Stimulated activated CD4-positive, alpha-beta T cell treated with anti-CD3 and anti-CD28 coated beads, Interleukin-4, amount 100 ng/mL, for 48 hours (primary cell): ENCODE data around the gene KLF9.

Source experiments
- DNase-seq, 2 donors: peaks; one replicate each; pipeline ENCODE4 v3.0.0-alpha.2; 2020; ENCODE audit warnings: low read depth in 2 of 2

The KLF9 gene

DNA sequence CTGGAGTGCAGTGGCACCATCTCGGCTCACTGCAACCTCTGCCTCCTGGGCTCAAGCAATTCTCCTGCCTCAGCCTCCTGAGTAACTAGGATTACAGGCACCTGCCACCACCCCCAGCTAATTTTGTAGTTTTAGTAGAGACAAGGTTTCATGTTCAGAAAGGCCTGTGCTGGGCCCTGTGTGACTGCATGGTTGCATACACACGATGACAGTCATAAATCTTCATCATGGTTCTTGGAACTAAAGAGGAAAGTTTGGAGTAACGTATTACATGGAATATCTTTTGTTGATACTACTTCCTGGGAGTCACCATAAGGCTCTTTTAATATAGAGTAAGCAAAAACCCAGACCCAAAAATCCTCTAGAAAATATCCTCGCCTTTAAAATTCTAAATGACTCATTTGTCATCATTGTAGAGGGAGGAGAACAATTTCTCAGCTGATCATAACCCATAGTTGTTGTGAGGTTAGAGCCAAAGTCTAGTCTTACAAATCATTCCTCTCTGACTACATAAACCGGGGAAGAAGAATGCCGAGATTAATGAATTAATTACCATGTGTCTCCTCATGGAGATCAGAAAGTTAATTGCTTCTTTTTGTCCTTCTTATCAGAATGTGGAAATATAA lies 47.0 kb downstream of the KLF9 start:
- no peak for DNase-seq

DNA sequence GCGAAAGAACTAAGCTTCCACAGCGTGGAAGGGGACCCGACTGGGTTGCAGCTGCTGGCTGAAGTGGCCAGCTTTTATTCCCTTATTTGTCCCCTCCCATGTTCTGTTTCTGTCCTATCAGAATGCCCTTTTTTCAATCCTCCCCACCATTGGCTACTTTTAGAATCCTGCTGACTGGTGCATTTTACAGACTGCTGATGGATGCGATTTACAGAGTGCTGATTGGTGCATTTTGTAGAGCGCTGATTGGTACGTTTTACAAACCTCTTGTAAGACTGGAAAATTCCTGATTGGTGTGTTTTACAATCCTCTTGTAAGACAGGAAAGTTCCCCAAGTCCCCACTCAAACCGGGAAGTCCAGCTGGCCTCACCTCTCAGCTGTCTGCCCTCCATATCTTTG lies 50.7 kb downstream of the KLF9 start:
- no peak for DNase-seq

DNA sequence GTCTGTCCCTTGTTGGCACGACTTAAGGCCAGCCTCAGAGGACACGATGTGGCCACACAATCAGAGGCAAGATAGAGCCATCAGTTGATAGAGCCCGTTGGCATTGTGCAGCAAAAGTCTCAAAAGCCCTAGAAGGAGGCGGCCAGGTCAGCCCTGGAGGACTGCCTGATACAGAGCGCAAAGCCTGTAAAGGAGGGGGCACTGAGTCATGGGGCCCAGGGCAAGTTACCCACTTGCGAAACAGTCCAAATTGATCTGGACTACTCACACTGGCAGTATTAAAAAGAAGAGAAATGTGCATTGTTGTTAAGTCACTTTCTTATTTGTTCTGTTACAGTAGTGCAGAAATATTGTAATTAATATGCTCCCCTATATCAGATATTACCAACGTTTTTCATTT lies 51.5 kb downstream of the KLF9 start:
- DNase-seq = no peak

DNA sequence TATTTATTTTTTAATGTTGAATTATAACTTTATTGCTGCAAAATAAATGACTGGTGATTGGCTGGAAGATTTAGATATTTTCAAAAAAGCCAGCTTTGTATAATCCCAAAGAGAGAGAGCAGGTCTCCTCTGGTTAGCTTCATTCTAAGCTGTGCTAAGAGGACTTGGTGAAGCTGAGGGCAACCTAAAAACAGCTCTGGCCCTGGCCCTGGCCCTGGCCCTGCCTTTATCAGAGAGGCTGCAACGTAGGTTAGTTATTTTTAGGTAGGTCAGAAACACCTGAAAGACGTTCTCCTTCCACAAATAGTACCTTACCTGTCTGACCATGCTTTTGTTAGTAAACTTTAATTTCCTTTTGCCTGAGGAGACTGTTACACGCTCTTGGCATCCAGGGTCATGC lies 58.7 kb downstream of the KLF9 start:
- DNase-seq = no peak

DNA sequence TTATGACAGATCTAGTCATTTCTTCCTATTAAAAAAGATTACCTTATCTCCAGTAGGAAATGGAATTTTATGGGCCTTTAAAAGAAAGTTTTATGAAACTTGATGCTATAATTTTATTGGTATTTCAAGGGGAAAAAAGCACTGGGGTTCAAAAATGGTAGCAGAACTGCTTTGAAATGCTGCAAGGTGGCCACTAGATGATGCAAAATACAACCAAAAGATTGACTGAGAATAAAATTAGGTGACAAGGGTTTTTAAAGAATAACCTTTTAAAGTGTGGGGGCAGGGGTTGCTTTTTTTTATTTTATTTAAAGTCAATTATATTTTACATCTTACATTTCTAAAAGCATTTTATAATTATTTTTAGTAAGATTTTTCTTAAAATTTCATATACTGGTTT lies 61.7 kb downstream of the KLF9 start:
- no peak for DNase-seq

DNA sequence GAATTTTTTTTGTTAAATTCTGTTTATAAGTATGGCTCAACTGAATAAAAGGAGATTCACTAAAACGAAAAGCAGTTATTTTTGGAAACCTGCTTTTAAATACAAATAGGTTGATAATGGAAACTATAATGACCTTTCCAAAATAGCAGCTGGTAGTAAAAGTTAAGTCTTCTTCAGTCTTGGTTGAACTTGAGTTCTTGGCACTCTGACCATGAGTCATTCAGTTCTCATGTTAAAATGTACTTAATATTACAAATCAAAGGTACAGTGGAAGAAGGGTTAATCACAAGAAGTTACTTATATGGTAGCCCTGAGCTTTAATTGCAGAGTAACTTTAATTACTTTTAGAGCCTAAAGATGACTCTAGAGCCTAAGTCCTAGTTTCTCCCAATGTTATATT lies 62.1 kb downstream of the KLF9 start:
- DNase-seq = no peak

DNA sequence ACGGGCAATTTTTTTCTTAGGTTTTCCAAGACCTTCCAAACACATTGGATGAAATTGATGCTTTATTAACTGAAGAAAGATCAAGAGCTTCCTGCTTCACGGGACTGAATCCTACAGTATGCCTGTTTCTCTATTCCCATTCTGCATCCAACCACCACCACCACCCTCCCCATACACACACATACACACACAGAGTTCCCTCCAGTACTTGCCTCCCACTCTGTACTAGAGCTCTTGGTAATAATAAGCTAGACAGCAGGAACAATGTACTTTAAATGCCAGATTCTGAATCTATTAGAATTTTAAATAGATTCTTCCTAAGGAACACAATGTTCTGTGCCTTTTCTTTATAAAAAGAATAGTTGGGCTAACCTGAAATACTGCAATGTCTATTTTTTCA lies 67.4 kb downstream of the KLF9 start:
- DNase-seq = no peak

DNA sequence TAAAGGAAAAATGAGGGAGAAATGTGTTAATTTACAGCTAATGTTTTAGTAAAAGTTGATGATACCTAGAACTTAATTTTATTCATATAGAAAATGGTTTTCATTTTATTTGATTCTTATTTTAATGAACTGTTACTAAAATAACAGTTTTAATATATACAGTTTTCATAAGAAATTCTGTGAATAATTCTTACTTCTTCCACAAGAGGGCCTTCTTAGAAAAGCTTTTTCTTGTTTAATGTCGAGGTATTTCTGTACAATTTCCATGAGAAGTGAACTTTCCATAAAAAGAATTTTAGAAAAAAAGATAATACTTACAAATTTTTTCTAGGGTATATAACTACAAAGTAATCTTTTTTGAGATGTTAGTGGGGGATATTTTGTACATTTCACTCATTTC lies 73.9 kb downstream of the KLF9 start:
- no peak for DNase-seq
